GM19463 (cell line): ENCODE data around the gene NEUROD2.
"Not testable (repeated sequence)": the region's sequence is repeated elsewhere in the genome, so short reads cannot be mapped to it uniquely, and the experiment has no call there.

Source experiments
- ATAC-seq: cut with Tn5 transposase; IDR thresholded peaks from one replicate; pipeline ENCODE4 v1.9.1; 2021; ENCODE audit warnings: mild to moderate bottlenecking, moderate library complexity; ENCODE audit not compliant: unreplicated experiment

Gene NEUROD2

DNA sequence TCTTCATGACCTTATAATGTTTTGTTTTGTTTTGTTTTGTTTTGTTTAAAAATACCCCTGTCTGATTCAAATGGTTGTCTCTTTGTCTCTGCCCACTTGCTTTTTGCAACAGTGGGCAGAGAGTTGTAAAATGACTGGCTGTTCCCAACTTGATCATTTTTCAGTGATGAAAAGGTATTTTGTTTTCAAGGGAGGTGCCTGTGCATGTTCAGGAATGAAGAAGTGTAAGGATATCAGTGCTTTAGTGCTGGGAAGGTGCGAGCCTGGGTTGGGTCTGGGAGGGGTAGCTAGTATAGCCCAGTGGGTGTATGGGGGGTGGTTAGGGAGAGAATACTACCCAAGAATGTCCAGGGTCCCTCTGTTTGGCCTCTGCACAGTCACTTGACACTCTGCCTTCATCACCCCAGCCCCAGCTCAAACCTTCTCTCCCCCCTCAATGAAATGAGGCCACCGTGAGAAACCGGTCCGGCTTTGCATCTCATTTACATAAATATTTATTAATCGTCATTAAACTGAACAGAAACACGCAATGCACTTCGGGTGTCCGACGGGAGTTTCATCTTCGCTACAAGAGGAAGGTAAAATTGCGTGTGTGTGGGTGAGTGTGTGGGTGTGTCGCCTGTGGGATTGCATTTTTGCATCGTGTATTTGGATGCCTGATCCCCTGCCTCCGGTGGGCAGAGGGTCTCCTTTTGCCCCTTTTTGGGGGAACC is 4.3 kb downstream of the NEUROD2 start:
- ATAC-seq = no peak

DNA sequence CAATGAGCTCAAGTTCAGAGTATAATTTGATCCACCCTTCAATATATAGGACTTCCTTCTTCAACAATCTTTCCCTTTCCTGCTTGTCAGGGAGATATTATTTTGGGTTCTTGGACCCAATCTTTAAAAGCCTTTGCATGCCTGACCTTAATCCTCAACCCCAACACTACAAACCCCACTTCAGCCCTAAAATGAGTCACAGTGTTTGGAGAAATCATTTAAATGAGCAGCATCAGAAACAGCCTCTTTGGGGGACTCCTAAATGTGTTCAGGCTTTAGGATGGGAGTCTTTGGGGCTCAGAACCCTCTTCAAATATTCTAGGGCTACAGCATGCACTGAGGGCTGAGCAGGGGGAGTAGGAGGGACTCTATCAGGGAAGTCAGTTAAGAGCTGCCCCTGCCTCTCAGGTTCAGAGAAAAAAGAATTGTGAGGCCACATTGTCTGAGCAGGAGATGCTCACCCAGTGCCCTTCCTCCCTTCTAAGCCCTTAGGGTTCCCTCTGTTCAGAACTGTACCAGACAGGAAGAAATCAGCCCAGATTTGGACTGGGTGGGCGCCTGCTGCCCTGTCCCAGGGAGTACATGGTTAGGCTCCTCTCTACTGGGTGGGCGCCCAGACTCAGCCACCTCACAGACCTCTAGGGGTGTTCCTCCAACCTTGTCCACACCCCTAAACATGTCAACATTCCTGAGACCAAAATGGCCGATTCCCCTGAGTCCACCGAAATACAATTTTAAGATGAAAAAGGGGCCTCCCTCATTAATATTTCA is 5.0 kb downstream of the NEUROD2 start:
- no peak for ATAC-seq

DNA sequence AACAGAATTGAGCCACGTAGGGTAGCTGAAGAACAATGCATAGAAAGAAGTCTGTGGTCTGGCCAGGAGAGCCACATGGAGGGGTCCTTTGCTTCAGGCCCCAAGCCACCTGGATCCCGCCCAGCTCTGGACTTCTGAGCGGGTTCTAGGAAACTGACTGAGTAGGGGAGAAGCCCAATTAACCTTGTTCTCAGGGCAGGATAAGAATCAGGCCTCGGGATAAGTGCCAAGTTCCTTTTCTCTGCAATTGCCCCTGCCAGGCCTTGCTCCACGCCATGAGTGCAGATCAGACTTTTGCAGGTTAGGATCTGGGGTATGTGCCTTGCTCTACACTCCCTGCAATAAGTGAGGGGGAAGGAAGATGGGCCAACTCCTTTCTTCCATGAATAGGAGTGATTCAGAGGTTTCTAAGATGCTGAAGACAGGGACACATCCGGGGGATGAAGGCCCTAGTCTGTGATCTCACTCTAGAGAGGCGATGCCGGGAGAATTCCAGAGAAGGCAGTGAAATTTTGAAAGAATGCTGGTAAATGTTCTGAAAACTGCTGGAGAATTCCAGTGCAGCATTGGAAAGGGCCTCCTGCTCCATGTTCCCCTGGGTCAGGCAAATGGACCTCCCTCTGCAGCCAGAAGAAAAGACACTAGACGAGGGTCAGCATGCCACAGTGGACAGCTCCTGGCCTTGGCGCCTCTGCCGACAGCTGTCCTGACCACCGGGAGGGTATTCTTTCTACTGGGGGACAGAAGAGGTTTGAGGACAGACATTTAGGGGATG is 5.8 kb downstream of the NEUROD2 start:
- ATAC-seq = no peak

DNA sequence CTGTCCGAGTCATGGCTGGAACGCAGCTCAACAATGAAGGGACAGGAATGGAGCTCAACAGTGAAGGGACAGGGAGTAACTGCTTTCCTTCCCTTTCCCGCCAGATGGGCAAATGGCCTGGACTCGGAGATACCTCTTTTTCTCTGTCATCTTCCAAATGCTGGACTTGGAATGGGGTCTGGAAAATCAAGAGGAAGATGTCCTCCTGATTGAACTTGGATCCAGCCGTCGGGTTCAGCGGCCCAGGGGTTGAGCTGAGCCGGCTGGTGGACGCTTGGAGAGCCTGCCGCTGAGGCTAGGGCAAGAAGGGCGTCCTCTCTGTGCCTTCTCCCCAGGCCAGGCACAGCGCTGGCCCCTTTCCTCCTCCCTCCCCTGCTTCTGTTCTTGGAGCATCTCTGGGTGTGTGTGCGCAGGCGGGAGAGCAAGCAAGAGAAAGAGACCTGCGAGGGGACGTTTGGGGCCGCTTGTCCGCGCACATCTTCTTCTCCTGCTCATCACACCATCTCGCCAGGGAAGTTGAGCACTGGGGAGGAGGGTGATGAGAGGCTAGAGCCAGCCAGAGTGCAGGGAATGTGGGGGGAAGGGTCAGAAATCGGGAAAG is 6.6 kb downstream of the NEUROD2 start:
- ATAC-seq = no peak

DNA sequence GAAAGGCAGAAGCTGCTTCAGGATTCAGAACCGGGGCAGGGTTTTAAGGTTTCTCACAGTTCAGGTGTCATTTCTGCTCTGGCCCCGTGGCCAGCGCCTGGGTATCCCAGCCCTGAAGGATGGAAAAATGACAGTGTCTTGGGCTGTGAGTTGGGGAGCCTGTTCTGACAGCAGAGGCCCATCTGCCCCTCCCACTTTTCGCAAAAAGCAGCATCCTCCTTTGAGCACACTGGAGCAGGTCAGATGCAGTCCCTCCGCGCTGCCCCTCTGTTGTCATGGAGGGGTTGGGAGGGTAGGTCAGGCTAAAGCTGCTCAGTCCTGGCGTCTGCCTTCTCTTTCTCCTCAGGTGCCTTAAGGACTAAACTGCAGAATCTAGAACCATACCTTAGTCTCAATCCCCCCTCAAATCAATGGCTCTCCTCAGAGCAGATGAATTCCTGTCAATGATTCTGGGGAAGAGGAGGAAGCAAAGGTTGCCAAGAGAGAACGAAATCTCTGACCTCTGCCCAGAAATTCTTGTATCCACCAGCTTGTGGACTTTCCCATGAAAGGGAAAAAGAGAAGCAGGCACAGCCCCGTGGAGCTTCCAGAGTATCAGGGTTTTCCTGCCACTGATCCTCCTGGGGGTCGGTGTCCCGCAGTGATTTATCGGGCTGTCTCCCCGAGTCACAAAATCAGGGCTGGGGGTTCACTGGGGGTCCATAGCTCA is 7.3 kb downstream of the NEUROD2 start:
- no peak for ATAC-seq

DNA sequence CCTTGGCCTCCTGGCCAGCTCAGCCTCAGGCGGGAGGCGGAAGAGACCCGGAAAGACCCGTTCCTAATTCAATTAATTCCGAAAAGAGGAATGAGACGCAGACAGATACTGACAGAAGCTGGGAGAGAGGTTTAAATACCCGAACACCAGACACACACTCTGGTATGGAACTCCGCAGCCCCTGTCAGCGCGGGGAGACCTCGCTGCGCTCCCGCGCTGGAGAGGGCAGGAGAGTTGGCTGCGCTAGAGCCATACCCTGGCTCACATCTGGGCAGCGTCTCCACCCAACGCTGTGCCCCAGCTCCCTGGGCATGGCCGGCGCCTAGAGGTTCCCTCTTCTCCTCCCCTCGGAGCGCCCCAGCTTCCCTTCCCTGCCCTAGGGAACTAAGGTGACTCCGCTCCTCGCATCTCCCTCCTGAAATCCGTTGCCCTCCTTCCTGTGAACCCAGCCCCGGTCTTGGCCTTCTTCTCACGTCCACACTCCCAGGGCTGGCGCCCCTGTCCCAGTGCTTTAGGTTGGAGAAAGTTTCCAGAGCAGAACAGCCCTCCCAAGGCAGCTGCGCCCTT is 8.0 kb downstream of the NEUROD2 start:
- no peak for ATAC-seq

DNA sequence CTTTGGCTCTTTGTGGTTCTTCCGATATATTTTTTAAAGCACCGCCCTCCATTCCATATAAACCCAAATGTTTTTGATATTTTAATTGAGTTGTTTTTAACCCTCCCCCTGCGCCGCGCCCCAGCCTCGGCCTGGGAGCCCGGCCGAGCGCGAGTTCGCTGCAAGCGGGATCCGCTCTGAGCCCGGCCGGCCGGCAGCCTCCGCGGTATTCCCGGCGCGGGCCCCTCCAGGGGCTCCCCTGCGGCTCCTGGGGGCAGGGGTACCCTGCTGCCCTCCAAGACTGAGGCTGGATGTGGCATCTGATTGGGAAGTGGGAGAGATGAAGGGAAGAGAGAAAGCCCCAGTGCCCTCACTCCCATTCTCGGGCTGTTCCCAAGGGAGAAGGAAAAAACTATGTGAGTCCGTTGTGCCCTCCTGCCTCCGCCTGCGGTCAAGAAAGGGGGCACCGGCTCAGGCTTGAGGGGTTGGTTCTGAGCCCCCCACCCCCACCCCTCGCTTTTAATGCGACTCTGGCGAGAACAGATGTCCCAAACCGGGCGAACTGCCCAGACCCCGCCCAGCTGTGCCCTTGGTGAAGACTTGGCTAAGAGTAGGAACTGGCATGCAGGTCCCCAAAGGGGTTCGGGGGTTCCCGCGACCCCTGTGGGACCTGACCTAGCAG is 8.6 kb downstream of the NEUROD2 start:
- no peak for ATAC-seq

DNA sequence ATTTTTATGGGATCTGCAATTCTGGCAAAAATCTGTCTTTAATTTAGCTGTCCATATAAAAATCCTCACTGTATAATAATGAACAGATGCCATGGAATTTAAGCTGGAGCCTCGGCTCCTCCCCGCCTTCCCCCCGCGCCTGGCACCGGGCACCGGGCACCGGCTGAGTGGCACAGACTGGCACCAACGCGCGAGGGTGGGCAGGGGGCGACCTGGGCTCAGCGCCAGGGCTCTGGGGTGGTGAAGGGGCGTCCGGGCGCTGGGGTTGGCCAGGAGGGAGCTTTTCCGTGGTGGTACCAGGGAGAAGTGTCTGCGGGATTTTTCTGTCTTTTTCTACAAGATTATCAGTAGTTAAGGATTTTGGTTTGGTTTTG is 9.1 kb downstream of the NEUROD2 start:
- no peak for ATAC-seq

DNA sequence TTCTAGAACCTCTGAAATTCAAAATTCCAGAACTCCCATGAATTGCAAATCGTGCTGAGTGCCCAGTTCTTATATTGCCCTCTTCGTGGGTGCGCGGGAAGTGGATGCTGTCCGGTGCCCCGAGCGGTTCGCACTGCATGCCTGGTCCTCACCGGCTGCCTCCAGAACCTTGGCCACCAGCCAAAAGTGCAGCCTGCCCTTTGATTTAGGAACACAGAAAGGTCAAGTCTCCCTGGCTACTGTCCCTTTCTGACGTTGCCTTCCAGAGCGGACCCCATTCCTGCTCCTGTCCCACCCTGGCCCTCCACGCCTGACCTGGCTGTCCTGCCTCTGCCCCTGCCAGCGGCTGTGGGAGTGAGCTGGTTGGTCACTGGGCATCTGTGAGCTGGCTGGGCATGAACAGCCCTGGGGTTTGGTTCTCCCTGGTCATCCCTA is 9.7 kb downstream of the NEUROD2 start:
- no peak for ATAC-seq

DNA sequence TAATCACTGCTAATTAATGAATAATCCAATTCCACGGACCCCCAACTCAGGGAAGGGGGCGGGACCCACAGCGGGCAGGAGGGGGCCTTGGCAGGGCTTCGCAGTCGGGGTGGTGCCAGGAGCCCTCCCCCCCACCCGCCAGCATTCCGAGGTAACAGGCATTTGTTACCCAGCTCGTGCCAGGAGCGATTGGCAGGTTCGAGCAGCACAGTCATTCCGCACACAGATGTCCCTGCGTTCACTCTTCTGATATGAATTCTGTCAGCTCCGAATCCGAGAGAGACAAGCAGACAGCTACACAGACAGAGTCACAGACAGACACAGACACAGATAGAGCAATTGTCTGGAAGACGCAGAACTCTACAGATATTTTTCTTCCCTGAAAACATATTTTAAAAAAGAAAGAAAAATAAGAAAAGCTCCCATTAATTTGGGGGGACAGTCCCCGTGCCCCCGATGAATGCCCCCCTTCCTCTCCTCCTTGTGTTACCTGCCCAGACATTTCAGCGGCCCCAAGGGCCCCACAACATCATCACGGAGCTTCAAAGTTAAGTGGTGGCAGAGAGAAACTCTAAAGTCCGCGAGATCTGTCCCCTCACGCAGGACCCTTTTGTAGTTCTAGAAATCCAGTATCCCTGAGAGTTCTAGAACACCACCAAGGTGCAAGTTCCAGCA is 10.2 kb downstream of the NEUROD2 start:
- ATAC-seq = no peak

DNA sequence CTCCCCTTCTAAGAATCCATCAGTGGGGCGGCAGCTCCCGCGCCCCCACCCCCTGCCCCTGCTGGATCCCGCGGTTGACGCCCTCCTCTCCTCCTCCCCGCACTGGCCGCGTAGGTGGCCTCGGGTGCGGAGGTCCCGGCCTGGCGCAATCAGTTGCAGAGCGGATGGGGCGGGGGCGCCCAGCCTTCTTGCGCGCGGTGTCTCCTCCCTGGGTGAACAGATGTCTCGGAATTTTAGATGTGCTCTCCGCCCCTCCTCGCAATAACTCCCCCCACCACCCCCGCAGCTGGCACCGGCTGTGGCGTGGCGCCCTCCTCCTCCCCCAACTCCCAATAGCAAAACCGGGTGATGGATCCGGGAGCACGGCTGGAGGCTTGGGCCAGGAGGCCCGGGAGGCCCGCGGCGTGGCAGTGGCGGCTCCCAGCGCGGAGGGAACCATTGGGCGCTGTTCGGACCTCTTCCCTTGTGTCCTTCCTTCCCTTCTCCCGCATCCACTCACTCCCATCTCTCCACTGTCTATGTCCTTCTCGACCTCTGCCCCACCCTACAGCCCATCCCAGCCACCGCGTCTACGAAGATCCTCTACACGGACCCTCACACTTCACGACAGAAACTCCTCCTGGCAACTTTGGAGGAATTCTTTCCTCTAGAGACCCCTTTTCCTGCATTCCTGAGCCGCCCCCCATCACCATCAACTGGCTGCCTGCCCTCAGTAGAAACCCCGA is 11.0 kb downstream of the NEUROD2 start:
- ATAC-seq = no peak

DNA sequence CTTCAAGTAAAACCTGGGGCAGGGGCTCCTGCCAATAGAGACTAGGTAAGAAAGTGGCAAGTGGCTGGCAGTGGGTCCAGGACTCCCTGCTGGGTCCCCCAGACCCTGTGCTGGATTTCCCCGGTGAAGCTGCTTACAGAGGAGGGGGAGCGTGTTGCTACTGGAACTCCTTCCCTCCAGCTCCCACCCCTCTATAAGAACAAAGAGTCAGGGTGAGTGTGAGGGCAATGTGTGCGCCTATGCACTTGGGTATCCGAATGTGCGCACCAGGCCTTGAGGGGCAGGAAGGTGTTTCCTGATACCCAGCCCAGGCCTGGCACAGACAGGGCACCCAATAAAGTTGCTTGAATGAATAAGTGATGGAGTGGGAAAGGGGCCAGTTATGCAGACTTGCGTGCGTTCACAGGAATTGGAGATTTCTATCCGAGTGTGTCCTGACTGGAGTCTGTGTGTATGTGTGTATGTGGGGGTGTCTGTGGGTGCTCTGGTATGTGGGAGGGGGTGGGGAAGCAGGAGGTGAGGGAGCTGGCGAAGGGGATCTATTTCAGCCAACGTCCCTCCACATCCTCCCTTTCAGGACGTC is 11.7 kb downstream of the NEUROD2 start:
- no peak for ATAC-seq

DNA sequence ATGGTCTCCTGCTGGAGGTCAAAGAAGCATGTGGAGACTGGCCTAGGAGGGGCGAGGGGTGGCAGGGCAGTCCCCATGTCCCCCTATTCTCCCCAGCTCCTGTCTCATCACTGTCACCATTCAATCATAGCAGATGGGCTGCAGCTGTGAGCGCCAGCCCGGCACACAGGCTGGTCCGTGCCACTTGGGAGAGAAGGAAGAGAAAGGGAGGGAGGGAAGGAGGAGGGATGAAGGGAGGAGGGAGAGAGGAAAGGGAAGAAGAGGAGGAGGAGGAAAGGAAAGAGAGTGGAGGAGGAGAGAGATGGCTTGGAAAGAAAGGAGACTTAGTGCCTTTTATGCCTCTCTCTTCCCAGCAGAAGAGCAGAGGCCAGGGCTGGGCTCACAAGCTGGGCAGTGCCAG is 12.4 kb downstream of the NEUROD2 start:
- no peak for ATAC-seq

DNA sequence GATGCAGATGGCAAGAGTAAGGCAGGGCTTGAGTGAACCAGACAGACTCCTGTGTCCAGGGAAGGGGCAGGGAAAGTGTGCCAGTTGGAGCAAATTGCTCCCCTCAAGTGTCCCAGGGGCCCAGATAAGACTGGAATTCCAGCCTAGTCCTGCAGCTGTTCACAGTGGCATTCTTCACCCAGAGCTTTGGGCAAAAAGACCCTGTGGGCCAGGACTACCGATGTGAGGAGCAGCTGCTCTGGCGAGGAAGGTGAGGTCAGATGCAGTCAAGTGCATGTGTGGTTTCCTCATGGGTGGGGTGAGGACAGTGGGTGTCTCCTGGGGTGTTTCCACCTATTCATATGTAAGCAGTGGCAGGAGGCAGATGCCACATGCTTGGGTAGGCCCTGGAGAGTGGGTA is 14.3 kb downstream of the NEUROD2 start:
- no peak for ATAC-seq

DNA sequence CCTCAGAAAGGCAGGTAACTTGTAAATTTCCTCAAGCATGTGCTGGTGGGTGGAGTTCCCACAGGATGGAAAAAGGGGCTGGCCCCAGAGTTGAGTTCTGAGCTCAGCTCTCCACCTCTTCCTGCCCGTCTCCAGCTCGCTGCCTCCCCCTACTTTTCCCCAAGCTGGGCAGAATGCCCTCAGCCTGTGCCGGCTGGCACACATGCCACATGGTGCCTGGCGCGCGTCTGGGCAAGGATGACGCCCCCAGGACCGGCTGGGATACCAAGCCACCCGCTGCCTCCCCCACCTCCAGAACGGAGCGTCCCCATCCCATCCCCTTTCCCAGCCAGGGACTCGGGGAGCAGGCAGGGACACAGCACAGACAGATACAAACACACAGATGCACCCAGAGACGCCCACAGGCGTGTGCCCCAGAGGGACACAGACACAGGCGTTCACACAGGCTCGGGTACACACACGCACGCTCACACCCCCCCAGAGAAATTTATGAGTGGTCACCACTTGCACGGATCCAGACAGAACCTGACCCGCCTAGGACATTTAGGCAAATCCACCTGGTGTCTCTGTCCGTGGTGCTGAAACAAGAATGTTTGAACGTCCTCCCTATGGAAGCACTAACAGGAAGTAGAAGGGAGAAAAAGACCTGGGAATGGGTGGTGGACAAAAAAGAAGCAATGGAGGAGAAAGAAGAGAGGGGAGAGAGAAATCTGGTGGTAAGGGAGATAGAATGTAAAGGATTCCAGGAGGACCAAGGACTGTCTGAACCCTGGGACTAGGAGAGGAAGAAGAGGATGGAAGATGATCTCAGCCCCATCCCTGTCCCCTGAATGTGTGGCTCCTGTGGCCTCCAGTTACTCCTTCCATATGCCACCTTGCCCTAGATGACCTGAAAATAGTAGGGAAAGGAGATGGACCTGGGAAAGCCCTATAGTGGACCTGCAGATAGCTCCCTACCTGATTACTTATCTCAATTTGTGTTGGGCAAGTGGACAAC is 15.5 kb downstream of the NEUROD2 start:
- ATAC-seq = no peak

DNA sequence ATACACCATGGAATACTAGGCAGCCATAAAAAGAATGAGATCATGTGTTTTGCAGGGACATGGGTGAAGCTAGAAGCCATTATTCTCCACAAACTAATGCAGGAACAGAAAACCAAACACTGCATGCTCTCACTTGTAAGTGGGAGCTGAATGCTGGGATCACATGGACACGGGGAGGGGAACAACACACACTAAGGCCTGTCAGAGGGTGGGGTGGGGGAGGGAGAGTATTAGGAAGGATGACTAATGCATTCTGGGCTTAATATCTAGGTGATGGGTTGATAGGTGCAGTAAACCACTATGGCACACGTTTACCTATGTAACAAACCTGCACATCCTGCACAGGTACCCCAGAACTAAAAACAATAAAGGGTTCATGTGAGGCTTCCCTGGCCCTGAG is 17.5 kb downstream of the NEUROD2 start:
- ATAC-seq = not testable (repeated sequence)

DNA sequence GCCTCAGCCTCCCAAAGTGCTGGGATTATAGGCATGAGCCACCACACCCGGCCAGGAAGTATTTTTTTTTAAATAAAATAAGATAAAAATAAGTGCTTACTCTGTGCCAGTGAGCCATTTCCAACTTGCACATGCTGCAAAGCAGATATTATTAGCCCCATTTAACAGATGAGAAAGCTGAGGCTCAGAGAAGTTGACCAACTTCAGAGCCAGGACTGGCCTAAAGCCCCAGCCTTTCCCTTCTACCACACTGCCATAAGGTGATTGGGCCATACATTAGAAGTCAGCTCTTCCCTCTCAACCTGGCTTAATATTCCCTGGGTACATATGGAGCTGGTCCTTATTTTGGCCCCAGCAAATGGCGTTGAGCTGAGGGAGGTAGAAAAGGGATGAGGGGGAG is 25.1 kb downstream of the NEUROD2 start:
- no peak for ATAC-seq
